HepG2 (cell line): Measurements from ENCODE around the gene SPAG7. TPM values are rescaled to one million over a fixed set of nuclear protein-coding genes. Genes with fewer than 3 reads are reported as not detected.

Experiments
- GATAD1 ChIP-seq: IDR thresholded peaks from 2 replicates; pipeline ENCODE4 v1.6.1; 2016; ENCODE audit warnings: missing genetic modification reagents, missing compliant biosample characterization
- GMEB1 ChIP-seq: sonication (generic); formaldehyde crosslinking; IDR thresholded peaks from 2 replicates; pipeline ENCODE4 v1.5.1; 2020; ENCODE audit warnings: missing genetic modification reagents, mild to moderate bottlenecking, borderline replicate concordance
- IRF1 ChIP-seq: sonication (generic); formaldehyde crosslinking; IDR thresholded peaks from 2 replicates; pipeline ENCODE4 v1.4.0; 2020; ENCODE audit warnings: low read depth, mild to moderate bottlenecking, missing genetic modification reagents
- MAZ ChIP-seq, 2 experiments: sonication (generic) in 1 of 2; formaldehyde crosslinking in 1 of 2; IDR thresholded peaks; 2 replicates each; pipeline versions ENCODE4 v1.5.0 to v1.6.1; 2012 to 2020; ENCODE audit warnings: low read depth in 2 of 2, mild to moderate bottlenecking in 2 of 2, borderline replicate concordance in 1 of 2, improper control_type of control experiment in 1 of 2, low read length in 1 of 2, missing genetic modification reagents in 1 of 2, moderate library complexity in 1 of 2
- NFAT5 ChIP-seq: sonication (generic); formaldehyde crosslinking; IDR thresholded peaks from 2 replicates; pipeline ENCODE4 v1.4.0; 2020; ENCODE audit warnings: missing genetic modification reagents
- TCF7 ChIP-seq: sonication (generic); IDR thresholded peaks from 2 replicates; pipeline ENCODE4 v1.6.1; 2016; ENCODE audit warnings: antibody characterized with exemption, low read depth
- THYN1 ChIP-seq: sonication (generic); formaldehyde crosslinking; IDR thresholded peaks from 2 replicates; pipeline ENCODE4 v1.8.1; 2023; ENCODE audit warnings: low read depth, mild to moderate bottlenecking, moderate library complexity, missing genetic modification reagents, borderline replicate concordance
- ZNF484 ChIP-seq: sonication (generic); formaldehyde crosslinking; IDR thresholded peaks from 2 replicates; pipeline ENCODE4 v1.5.1; 2020; ENCODE audit warnings: mild to moderate bottlenecking, low read depth, missing genetic modification reagents, borderline replicate concordance
- ZNF761 ChIP-seq: sonication (generic); formaldehyde crosslinking; conservative IDR thresholded peaks from 2 replicates; pipeline ENCODE4 v1.4.0; 2020; ENCODE audit warnings: mild to moderate bottlenecking, missing genetic modification reagents
- ZNF839 ChIP-seq: sonication (generic); formaldehyde crosslinking; IDR thresholded peaks from 2 replicates; pipeline ENCODE4 v1.4.0; 2020; ENCODE audit warnings: missing genetic modification reagents, mild to moderate bottlenecking, borderline replicate concordance
- polyA plus RNA-seq, 8 experiments: library from polyadenylated mRNA; depleted of rRNA in 3 of 8; stranded (reverse) in 7 of 8; unstranded in 1 of 8; fragments of >200 nt; fragmentation: Illumina TruSeq in 4 of 8; extraction: Trizol in 4 of 8; gene quantifications; 2 replicates each; pipeline versions ENCODE4 v1.2.1 to v1.2.3, GENCODE V29; 2011 to 2016; ENCODE audit warnings: low read depth in 4 of 8, missing spikeins in 1 of 8, mixed read lengths in 1 of 8; ENCODE audit not compliant: insufficient read depth in 1 of 8
- total RNA-seq, 5 experiments: library from RNA; depleted of rRNA; stranded (reverse); fragments of >200 nt; fragmentation: Illumina TruSeq; extraction: Trizol; gene quantifications; 2 replicates each; pipeline ENCODE4 v1.2.3, GENCODE V29; 2016; ENCODE audit warnings: low read depth in 1 of 5
- TF ChIP-seq, protein P1 (sequence below): IDR thresholded peaks from 2 replicates; pipeline ENCODE4 v1.6.1; 2016
- TF ChIP-seq, protein P2 (sequence below): sonication (generic); formaldehyde crosslinking; IDR thresholded peaks from 2 replicates; pipeline ENCODE4 v1.4.0; 2020; ENCODE audit warnings: mild to moderate bottlenecking, low read depth, missing genetic modification reagents
- TF ChIP-seq, protein P3 (sequence below): sonication (generic); formaldehyde crosslinking; IDR thresholded peaks from 2 replicates; pipeline ENCODE4 v1.4.0; 2020; ENCODE audit warnings: missing genetic modification reagents, low read depth, mild to moderate bottlenecking, borderline replicate concordance
- TF ChIP-seq, protein P4 (sequence below): conservative IDR thresholded peaks from 2 replicates; pipeline ENCODE4 v1.6.1; 2018; ENCODE audit warnings: missing genetic modification reagents

The SPAG7 gene
- total and polyA plus RNA-seq, 2 of the 13 experiments (the other 11 are each of a cell fraction or from before 2014, with no cell fraction given), result 51.0 to 59.0 TPM

DNA sequence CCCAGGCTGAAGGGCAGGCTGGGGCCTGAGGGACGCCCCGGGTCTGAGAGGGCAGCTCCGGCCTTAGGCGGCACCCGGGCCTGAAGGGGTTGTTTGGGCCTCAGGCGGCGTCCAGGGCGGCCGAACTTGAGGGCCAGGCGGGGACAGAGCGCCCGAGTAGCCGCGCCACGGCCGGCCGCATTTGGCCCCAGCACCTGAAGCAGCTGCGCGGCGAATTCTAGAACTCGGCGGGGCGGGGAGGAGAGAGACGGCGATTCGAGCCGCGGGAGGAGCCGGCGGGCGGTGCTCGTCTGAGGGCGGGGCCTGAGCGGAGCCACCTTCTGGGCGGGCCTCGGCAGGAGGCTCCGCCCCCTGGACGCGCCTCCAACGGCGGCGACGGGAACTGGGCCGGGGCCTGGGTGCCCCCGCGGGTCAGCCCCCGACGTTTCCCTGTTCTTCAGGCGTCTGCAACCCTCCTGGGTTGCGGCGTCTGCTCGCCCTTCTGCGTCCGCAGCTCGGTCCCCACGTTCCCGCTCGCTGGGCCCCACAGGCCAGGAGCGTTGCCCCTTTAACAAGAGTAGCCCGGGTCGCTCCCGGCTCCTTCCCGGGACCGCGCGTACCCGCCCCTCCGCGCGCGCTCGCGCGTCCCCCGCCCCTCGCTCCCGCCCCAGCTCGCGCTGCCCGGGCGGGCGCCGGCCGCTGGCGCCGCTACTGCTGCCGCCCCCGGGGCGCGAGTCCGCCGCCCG, 29.8 kb upstream of the SPAG7 start, which contains the start of the genes INCA1 and KIF1C (continued):
- TF ChIP-seq NFAT5 (CRISPR knock-in tag) (0 out of 2 replicates have a peak, but pooled peaks have one; percentile 12), ZNF484 (no peak), IRF1 (CRISPR knock-in tag) (no peak), GATAD1 (0 out of 2 replicates have a peak, but pooled peaks have one; percentile 13), THYN1 (CRISPR knock-in tag) (no peak), TCF7 (no peak), MAZ (IDR thresholded peaks at IDR 0.05; ENCODE audit: borderline replicate concordance, low read depth, low read length) (peak; percentile 67), MAZ (CRISPR knock-in tag; IDR thresholded peaks at IDR 0.05; ENCODE audit: low read depth) (peak; percentile 66), ZNF761 (no peak), GMEB1 (peak; percentile 63; the same call in 1 of the 2 replicates), ZNF839 (0 out of 2 replicates have a peak, but pooled peaks have one; percentile 42)
- TF ChIP-seq, protein P1, sequence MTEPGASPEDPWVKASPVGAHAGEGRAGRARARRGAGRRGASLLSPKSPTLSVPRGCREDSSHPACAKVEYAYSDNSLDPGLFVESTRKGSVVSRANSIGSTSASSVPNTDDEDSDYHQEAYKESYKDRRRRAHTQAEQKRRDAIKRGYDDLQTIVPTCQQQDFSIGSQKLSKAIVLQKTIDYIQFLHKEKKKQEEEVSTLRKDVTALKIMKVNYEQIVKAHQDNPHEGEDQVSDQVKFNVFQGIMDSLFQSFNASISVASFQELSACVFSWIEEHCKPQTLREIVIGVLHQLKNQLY (CRISPR knock-in tag), result no peak
- TF ChIP-seq, protein P2, sequence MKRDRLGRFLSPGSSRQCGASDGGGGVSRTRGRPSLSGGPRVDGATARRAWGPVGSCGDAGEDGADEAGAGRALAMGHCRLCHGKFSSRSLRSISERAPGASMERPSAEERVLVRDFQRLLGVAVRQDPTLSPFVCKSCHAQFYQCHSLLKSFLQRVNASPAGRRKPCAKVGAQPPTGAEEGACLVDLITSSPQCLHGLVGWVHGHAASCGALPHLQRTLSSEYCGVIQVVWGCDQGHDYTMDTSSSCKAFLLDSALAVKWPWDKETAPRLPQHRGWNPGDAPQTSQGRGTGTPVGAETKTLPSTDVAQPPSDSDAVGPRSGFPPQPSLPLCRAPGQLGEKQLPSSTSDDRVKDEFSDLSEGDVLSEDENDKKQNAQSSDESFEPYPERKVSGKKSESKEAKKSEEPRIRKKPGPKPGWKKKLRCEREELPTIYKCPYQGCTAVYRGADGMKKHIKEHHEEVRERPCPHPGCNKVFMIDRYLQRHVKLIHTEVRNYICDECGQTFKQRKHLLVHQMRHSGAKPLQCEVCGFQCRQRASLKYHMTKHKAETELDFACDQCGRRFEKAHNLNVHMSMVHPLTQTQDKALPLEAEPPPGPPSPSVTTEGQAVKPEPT, result no peak
- TF ChIP-seq, protein P3, sequence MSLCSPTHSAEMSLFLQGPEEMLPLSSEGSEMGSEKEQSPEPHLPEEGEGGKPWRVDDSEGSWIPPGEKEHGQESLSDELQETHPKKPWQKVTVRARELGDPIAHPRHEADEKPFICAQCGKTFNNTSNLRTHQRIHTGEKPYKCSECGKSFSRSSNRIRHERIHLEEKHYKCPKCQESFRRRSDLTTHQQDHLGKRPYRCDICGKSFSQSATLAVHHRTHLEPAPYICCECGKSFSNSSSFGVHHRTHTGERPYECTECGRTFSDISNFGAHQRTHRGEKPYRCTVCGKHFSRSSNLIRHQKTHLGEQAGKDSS (CRISPR knock-in tag), result no peak
- TF ChIP-seq, protein P4, sequence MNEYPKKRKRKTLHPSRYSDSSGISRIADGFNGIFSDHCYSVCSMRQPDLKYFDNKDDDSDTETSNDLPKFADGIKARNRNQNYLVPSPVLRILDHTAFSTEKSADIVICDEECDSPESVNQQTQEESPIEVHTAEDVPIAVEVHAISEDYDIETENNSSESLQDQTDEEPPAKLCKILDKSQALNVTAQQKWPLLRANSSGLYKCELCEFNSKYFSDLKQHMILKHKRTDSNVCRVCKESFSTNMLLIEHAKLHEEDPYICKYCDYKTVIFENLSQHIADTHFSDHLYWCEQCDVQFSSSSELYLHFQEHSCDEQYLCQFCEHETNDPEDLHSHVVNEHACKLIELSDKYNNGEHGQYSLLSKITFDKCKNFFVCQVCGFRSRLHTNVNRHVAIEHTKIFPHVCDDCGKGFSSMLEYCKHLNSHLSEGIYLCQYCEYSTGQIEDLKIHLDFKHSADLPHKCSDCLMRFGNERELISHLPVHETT (CRISPR knock-in tag), result no peak
